IMR-90 (cell line): ENCODE measurements around the gene S1PR1.
"Not testable (repeated sequence)": the region's sequence is repeated elsewhere in the genome, so short reads cannot be mapped to it uniquely, and the experiment has no call there.

ENCODE experiments used
- CTCF ChIP-seq: conservative IDR thresholded peaks from 2 replicates; pipeline ENCODE4 v1.5.1; 2012; ENCODE audit warnings: mild to moderate bottlenecking, low read depth, low read length, improper control_type of control experiment
- MAZ ChIP-seq: IDR thresholded peaks from 2 replicates; pipeline ENCODE4 v1.6.1; 2012; ENCODE audit warnings: low read depth, mild to moderate bottlenecking, low read length, improper control_type of control experiment, moderate library complexity, borderline replicate concordance
- POLR2A ChIP-seq: IDR thresholded peaks from 2 replicates; pipeline ENCODE4 v1.6.1; 2012; ENCODE audit warnings: mild to moderate bottlenecking, low read depth, low read length

- not testable (repeated sequence) for TF ChIP-seq CTCF, POLR2A, MAZ
Observed at GRCh38 chr1:101232182-101232581, 4.6 kb upstream of the S1PR1 start.
